ENCODE data around the gene PPIF. TPM values are rescaled to one million over a fixed set of nuclear protein-coding genes. Genes with fewer than 3 reads are reported as not detected.

The PPIF gene
- total and polyA plus RNA-seq, 2 of the 13 experiments (the other 11 are each of a cell fraction or from before 2014, with no cell fraction given): 147 to 157 TPM

DNA sequence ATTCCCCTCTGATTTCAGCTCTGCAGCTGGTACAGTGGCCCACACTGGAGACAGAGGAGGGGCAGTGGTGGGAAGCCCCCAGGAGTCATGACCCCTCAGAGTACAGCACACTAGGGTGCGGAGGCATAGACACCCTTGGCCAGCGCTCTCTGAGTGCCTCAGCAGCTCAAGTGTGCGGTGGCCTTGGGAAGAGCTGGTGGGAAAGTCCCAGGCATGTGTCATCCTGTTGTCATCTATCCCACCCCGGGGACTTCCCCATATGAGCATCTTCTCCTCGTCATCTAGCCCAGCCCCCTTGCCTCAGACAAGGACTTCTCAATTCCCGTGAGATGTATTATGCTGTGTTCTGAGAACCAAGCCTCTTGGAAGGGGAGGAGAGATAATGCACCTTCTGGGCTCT, 15.6 kb upstream of the PPIF start:
- H4K20me1 ChIP-seq (ENCODE audit: insufficient read depth, low read length): no peaks in the 10 kb centered on the region
- ATAC-seq (no peak), FAIRE-seq (no peak), DNase-seq (ENCODE audit: low spot score) (no peak)
- H3K4me2 ChIP-seq (ENCODE audit: low read depth, low read length): no peak overlapping the region
- H3K27me3 ChIP-seq (ENCODE audit: control insufficient read depth in 1 of 2, insufficient read depth in 2 of 2, low read length in 2 of 2): no peaks in the 10 kb centered on the region
- no peak for TF ChIP-seq RXRB (CRISPR knock-in tag; IDR thresholded peaks at IDR 0.05; ENCODE audit: borderline replicate concordance)
- TF ChIP-seq EP300 (IDR thresholded peaks at IDR 0.05; ENCODE audit: low read depth in 2 of 2, low read length in 2 of 2): no peak
- TF ChIP-seq EP300 (CRISPR knock-in tag; IDR thresholded peaks at IDR 0.05; ENCODE audit: borderline replicate concordance): 0 out of 2 replicates have a peak, but pooled peaks have one; percentile 16
- TF ChIP-seq, protein P1, sequence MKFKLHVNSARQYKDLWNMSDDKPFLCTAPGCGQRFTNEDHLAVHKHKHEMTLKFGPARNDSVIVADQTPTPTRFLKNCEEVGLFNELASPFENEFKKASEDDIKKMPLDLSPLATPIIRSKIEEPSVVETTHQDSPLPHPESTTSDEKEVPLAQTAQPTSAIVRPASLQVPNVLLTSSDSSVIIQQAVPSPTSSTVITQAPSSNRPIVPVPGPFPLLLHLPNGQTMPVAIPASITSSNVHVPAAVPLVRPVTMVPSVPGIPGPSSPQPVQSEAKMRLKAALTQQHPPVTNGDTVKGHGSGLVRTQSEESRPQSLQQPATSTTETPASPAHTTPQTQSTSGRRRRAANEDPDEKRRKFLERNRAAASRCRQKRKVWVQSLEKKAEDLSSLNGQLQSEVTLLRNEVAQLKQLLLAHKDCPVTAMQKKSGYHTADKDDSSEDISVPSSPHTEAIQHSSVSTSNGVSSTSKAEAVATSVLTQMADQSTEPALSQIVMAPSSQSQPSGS (CRISPR knock-in tag; IDR thresholded peaks at IDR 0.05): no peak
- 0 out of 2 replicates have a peak, but pooled peaks have one; percentile 34 for TF ChIP-seq ZBTB38 (CRISPR knock-in tag; IDR thresholded peaks at IDR 0.05)
- TF ChIP-seq FOSL2 (CRISPR knock-in tag; IDR thresholded peaks at IDR 0.05): peak; percentile 64
- no peak for TF ChIP-seq RAD21 (CRISPR knock-in tag; IDR thresholded peaks at IDR 0.05)
- TF ChIP-seq, protein P2, sequence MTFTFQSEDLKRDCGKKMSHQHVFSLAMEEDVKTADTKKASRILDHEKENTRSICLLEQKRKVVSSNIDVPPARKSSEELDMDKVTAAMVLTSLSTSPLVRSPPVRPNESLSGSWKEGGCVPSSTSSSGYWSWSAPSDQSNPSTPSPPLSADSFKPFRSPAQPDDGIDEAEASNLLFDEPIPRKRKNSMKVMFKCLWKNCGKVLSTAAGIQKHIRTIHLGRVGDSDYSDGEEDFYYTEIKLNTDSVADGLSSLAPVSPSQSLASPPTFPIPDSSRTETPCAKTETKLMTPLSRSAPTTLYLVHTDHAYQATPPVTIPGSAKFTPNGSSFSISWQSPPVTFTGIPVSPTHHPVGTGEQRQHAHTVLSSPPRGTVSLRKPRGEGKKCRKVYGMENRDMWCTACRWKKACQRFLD (CRISPR knock-in tag; IDR thresholded peaks at IDR 0.05; ENCODE audit: borderline replicate concordance): no peak
- peak; percentile 98 for TF ChIP-seq RELA (CRISPR knock-in tag; IDR thresholded peaks at IDR 0.05)
- TF ChIP-seq GFI1 (CRISPR knock-in tag; IDR thresholded peaks at IDR 0.05; ENCODE audit: borderline replicate concordance): no peak
- TF ChIP-seq ZNF747 (CRISPR knock-in tag; IDR thresholded peaks at IDR 0.05; ENCODE audit: borderline replicate concordance): no peak
- TF ChIP-seq ZNF83 (CRISPR knock-in tag; IDR thresholded peaks at IDR 0.05; ENCODE audit: borderline replicate concordance): no peak
- no peak for TF ChIP-seq ZNF282 (IDR thresholded peaks at IDR 0.05; ENCODE audit: partially characterized antibody)
- 0 out of 2 replicates have a peak, but pooled peaks have one; percentile 17 for TF ChIP-seq ZNF891 (CRISPR knock-in tag; IDR thresholded peaks at IDR 0.05)
- TF ChIP-seq GABPA (IDR thresholded peaks at IDR 0.05; ENCODE audit: low read depth, low read length): no peak
- TF ChIP-seq GABPA (CRISPR knock-in tag; IDR thresholded peaks at IDR 0.05; ENCODE audit: low read depth): no peak
- TF ChIP-seq, protein P3, sequence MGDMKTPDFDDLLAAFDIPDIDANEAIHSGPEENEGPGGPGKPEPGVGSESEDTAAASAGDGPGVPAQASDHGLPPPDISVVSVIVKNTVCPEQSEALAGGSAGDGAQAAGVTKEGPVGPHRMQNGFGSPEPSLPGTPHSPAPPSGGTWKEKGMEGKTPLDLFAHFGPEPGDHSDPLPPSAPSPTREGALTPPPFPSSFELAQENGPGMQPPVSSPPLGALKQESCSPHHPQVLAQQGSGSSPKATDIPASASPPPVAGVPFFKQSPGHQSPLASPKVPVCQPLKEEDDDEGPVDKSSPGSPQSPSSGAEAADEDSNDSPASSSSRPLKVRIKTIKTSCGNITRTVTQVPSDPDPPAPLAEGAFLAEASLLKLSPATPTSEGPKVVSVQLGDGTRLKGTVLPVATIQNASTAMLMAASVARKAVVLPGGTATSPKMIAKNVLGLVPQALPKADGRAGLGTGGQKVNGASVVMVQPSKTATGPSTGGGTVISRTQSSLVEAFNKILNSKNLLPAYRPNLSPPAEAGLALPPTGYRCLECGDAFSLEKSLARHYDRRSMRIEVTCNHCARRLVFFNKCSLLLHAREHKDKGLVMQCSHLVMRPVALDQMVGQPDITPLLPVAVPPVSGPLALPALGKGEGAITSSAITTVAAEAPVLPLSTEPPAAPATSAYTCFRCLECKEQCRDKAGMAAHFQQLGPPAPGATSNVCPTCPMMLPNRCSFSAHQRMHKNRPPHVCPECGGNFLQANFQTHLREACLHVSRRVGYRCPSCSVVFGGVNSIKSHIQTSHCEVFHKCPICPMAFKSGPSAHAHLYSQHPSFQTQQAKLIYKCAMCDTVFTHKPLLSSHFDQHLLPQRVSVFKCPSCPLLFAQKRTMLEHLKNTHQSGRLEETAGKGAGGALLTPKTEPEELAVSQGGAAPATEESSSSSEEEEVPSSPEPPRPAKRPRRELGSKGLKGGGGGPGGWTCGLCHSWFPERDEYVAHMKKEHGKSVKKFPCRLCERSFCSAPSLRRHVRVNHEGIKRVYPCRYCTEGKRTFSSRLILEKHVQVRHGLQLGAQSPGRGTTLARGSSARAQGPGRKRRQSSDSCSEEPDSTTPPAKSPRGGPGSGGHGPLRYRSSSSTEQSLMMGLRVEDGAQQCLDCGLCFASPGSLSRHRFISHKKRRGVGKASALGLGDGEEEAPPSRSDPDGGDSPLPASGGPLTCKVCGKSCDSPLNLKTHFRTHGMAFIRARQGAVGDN (CRISPR knock-in tag; IDR thresholded peaks at IDR 0.05): peak; percentile 14; the same call in 1 of the 2 replicates
- no peaks in the 10 kb centered on the region for H3K79me2 ChIP-seq (ENCODE audit: insufficient read depth, low read length)
- H2AFZ ChIP-seq (ENCODE audit: low read length): no peak overlapping the region
- in situ Hi-C loops (cut with HindIII; ENCODE audit: extremely low pct_ligation_motif_present, low pct_unique_long_range_greater_than_20kb) (no loop called here), intact Hi-C loops (cut with micrococcal nuclease; ENCODE audit: unreplicated experiment) (no loop called here)
- ChIA-PET POLR2A (interaction anchor here (0.6 to 1.6 kb wide), 7 partner anchors 9 to 48 kb away, joined by 3 to 10 read pairs (median 4); partner anchors contain the start of gene PPIF), CTCF (ENCODE audit: low intra/inter-chr PET ratio, low total read pairs) (no interaction called here)
- H3K9me3 ChIP-seq (ENCODE audit: low read length): no peaks in the 10 kb centered on the region
- H3K36me3 ChIP-seq (replicated peaks in 1 of 2; ENCODE audit: control insufficient read depth in 1 of 2, insufficient read depth in 2 of 2, low read length in 2 of 2): no peaks in the 10 kb centered on the region
- BruUV-seq (replicated peaks): no TSS peak
- no peak overlapping the region for H3K27ac ChIP-seq (ENCODE audit: extremely low read length, insufficient read depth, low read length)
- 50% methylated on average over 6 of the region's 6 CpGs for WGBS (ENCODE audit: low lambda C conversion rate)
- H3K4me3 ChIP-seq (replicated peaks in 1 of 3; ENCODE audit: insufficient read depth in 1 of 3, low read depth in 2 of 3, low read length in 3 of 3): no peak overlapping the region
- H3K9ac ChIP-seq (ENCODE audit: insufficient read depth, low read depth, low read length): no peak overlapping the region
- H3K4me1 ChIP-seq (ENCODE audit: insufficient read depth, low read length): peaks cover 53% of the 10 kb centered on the region

Data from HepG2 (cell line).